Bronchial epithelial cell (primary cell): ENCODE results near the gene MAPK8IP1. TPM values are rescaled to one million over a fixed set of nuclear protein-coding genes. Genes with fewer than 3 reads are reported as not detected.

ENCODE experiments used
- DNase-seq: peaks from one replicate; pipeline ENCODE4 v3.0.0-alpha.2; 2010; ENCODE audit warnings: low read depth
- FAIRE-seq: peaks from 2 replicates; lab custom pipeline; 2011; peaks lifted over from hg19 to GRCh38; lab: Jason Lieb, UNC
- H3K27me3 ChIP-seq: 2 replicates; pipeline ENCODE4 v1.5.1; 2011; ENCODE audit warnings: low read length; ENCODE audit not compliant: control insufficient read depth, insufficient read depth
- H3K36me3 ChIP-seq: 2 replicates; pipeline ENCODE4 v1.5.1; 2011; ENCODE audit warnings: low read length; ENCODE audit not compliant: control insufficient read depth, insufficient read depth
- H3K4me3 ChIP-seq: 2 replicates; pipeline ENCODE4 v1.5.1; 2011; ENCODE audit warnings: mild to moderate bottlenecking, low read depth, low read length, control low read depth
- CTCF ChIP-seq: IDR thresholded peaks from 2 replicates; pipeline ENCODE4 v1.5.1; 2011; ENCODE audit warnings: mild to moderate bottlenecking, moderate library complexity, low read length, control low read depth, inconsistent platforms; ENCODE audit not compliant: insufficient read depth, severe bottlenecking
- total RNA-seq: library from RNA; depleted of rRNA; stranded (reverse); fragments of >200 nt; gene quantifications from 2 replicates; pipeline ENCODE4 v1.2.1, GENCODE V29; 2014

The MAPK8IP1 gene
- total RNA-seq, 1 donor from 2014 or later: 0.26 TPM

- Histone ChIP-seq H3K36me3 (peaks cover 3% of the 10 kb centered on the region), H3K27me3 (no peaks in the 10 kb centered on the region), H3K4me3 (no peak overlapping the region)
- no peak for DNase-seq
- FAIRE-seq: no peak
- no peak for TF ChIP-seq CTCF
Measured at GRCh38 chr11:45852018-45852711, 33.3 kb upstream of the MAPK8IP1 start.

GRCh38 chr11:45852712-45853101 lies 32.7 kb upstream of the MAPK8IP1 start:
- Histone ChIP-seq H3K4me3 (no peak overlapping the region), H3K36me3 (peaks cover 3% of the 10 kb centered on the region), H3K27me3 (no peaks in the 10 kb centered on the region)
- FAIRE-seq (no peak), DNase-seq (no peak)
- TF ChIP-seq CTCF: no peak

- Histone ChIP-seq H3K4me3 (no peak overlapping the region), H3K36me3 (peaks cover 4% of the 10 kb centered on the region), H3K27me3 (no peaks in the 10 kb centered on the region)
- DNase-seq (no peak), FAIRE-seq (no peak)
- no peak for TF ChIP-seq CTCF
Measured at GRCh38 chr11:45853332-45854219, 31.9 kb upstream of the MAPK8IP1 start.

GRCh38 chr11:45855308-45855707 lies 30.1 kb upstream of the MAPK8IP1 start:
- no peaks in the 10 kb centered on the region for H3K27me3 ChIP-seq
- FAIRE-seq: no peak
- peaks cover 4% of the 10 kb centered on the region for H3K36me3 ChIP-seq
- DNase-seq: no peak
- no peak for TF ChIP-seq CTCF
- no peak overlapping the region for H3K4me3 ChIP-seq

- no peak overlapping the region for H3K4me3 ChIP-seq
- H3K36me3 ChIP-seq: peaks cover 6% of the 10 kb centered on the region
- no peak for DNase-seq
- FAIRE-seq: no peak
- TF ChIP-seq CTCF: no peak
- H3K27me3 ChIP-seq: no peaks in the 10 kb centered on the region
Measured at GRCh38 chr11:45856044-45856468, 29.4 kb upstream of the MAPK8IP1 start.
